ENCODE results near the gene SH3PXD2A.
A peak's percentile ranks its signal among the peaks of the same experiment; 100 is the strongest.

The SH3PXD2A gene

GRCh38 chr10:103836273-103836672, 19.1 kb downstream of the SH3PXD2A start (continued):
- TF ChIP-seq ZNF624 (tag by site-specific recombination; IDR thresholded peaks at IDR 0.05) = no peak
- TF ChIP-seq ZNF639 (tag by site-specific recombination; IDR thresholded peaks at IDR 0.05) = no peak
- no peak for TF ChIP-seq ZNF324 (tag by site-specific recombination; IDR thresholded peaks at IDR 0.05)
- no peak for TF ChIP-seq ELK4 (IDR thresholded peaks at IDR 0.05; ENCODE audit: borderline replicate concordance, low read depth, low read length)
- TF ChIP-seq ZNF677 (tag by site-specific recombination; IDR thresholded peaks at IDR 0.05) = no peak
- no peak for TF ChIP-seq ZNF558 (tag by site-specific recombination; IDR thresholded peaks at IDR 0.05)
- peak; percentile 92 for TF ChIP-seq ZNF600 (tag by site-specific recombination; IDR thresholded peaks at IDR 0.05)
- TF ChIP-seq ZNF529 (tag by site-specific recombination; IDR thresholded peaks at IDR 0.05; ENCODE audit: insufficient replicate concordance) = no peak
- no peak for TF ChIP-seq ZNF354C (tag by site-specific recombination; IDR thresholded peaks at IDR 0.05; ENCODE audit: borderline replicate concordance, low read depth)
- no peak for TF ChIP-seq ZNF335 (tag by site-specific recombination; conservative IDR thresholded peaks at IDR 0.05)
- TF ChIP-seq PRDM6 (tag by site-specific recombination; IDR thresholded peaks at IDR 0.05) = no peak
- TF ChIP-seq, protein P1, sequence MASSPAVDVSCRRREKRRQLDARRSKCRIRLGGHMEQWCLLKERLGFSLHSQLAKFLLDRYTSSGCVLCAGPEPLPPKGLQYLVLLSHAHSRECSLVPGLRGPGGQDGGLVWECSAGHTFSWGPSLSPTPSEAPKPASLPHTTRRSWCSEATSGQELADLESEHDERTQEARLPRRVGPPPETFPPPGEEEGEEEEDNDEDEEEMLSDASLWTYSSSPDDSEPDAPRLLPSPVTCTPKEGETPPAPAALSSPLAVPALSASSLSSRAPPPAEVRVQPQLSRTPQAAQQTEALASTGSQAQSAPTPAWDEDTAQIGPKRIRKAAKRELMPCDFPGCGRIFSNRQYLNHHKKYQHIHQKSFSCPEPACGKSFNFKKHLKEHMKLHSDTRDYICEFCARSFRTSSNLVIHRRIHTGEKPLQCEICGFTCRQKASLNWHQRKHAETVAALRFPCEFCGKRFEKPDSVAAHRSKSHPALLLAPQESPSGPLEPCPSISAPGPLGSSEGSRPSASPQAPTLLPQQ (tag by site-specific recombination; IDR thresholded peaks at IDR 0.05) = no peak
- TF ChIP-seq, protein P2, sequence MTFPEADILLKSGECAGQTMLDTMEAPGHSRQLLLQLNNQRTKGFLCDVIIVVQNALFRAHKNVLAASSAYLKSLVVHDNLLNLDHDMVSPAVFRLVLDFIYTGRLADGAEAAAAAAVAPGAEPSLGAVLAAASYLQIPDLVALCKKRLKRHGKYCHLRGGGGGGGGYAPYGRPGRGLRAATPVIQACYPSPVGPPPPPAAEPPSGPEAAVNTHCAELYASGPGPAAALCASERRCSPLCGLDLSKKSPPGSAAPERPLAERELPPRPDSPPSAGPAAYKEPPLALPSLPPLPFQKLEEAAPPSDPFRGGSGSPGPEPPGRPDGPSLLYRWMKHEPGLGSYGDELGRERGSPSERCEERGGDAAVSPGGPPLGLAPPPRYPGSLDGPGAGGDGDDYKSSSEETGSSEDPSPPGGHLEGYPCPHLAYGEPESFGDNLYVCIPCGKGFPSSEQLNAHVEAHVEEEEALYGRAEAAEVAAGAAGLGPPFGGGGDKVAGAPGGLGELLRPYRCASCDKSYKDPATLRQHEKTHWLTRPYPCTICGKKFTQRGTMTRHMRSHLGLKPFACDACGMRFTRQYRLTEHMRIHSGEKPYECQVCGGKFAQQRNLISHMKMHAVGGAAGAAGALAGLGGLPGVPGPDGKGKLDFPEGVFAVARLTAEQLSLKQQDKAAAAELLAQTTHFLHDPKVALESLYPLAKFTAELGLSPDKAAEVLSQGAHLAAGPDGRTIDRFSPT (tag by site-specific recombination; IDR thresholded peaks at IDR 0.05) = no peak
- 0 out of 2 replicates have a peak, but pooled peaks have one; percentile 54 for TF ChIP-seq ZNF266 (tag by site-specific recombination; IDR thresholded peaks at IDR 0.05; ENCODE audit: low read depth)
- no peak; the same call in 1 of the 2 replicates for TF ChIP-seq ZNF544 (tag by site-specific recombination; IDR thresholded peaks at IDR 0.05)
- no peak for TF ChIP-seq REPIN1 (tag by site-specific recombination; IDR thresholded peaks at IDR 0.05; ENCODE audit: low read depth)
- no peak for TF ChIP-seq ZNF426 (tag by site-specific recombination; IDR thresholded peaks at IDR 0.05)
- peak; percentile 39; the same call in 1 of the 2 replicates for TF ChIP-seq ZNF18 (tag by site-specific recombination; IDR thresholded peaks at IDR 0.05)
- no peak for TF ChIP-seq ZIC2 (tag by site-specific recombination; IDR thresholded peaks at IDR 0.05)
- TF ChIP-seq KLF7 (tag by site-specific recombination; IDR thresholded peaks at IDR 0.05; ENCODE audit: borderline replicate concordance) = no peak
- no peak for TF ChIP-seq ZSCAN18 (tag by site-specific recombination; IDR thresholded peaks at IDR 0.05)
- no peak for TF ChIP-seq ZNF302 (tag by site-specific recombination; IDR thresholded peaks at IDR 0.05; ENCODE audit: low read depth)
- TF ChIP-seq ZSCAN4 (tag by site-specific recombination; IDR thresholded peaks at IDR 0.05) = peak; percentile 90
- TF ChIP-seq YY1 (tag by site-specific recombination; IDR thresholded peaks at IDR 0.05) = no peak
- no peak for TF ChIP-seq ZNF513 (tag by site-specific recombination; IDR thresholded peaks at IDR 0.05)
